ENCODE results near the gene CELF2.

CELF2 gene

GRCh38 chr10:11045487-11045886, 27.8 kb downstream of the CELF2 start:
- no peak overlapping the region for H3K4me3 ChIP-seq (ENCODE audit: low read depth, low read length)
- no peak for DNase-seq (ENCODE audit: low read depth)
- TF ChIP-seq CTCF (IDR thresholded peaks at IDR 0.05; ENCODE audit: low read depth, low read length) (no peak), MAX (IDR thresholded peaks at IDR 0.05; ENCODE audit: low read depth, low read length) (no peak), POLR2A (IDR thresholded peaks at IDR 0.05; ENCODE audit: extremely low read depth, insufficient read length) (no peak), MYC (IDR thresholded peaks at IDR 0.05; ENCODE audit: low read depth, low read length) (no peak)

- no peak for DNase-seq (ENCODE audit: low read depth)
- H3K4me3 ChIP-seq (ENCODE audit: low read depth, low read length): no peak overlapping the region
- TF ChIP-seq POLR2A (IDR thresholded peaks at IDR 0.05; ENCODE audit: extremely low read depth, insufficient read length) (no peak), MAX (IDR thresholded peaks at IDR 0.05; ENCODE audit: low read depth, low read length) (no peak), CTCF (IDR thresholded peaks at IDR 0.05; ENCODE audit: low read depth, low read length) (no peak), MYC (IDR thresholded peaks at IDR 0.05; ENCODE audit: low read depth, low read length) (no peak)
Measured at GRCh38 chr10:11045995-11046775, 28.5 kb downstream of the CELF2 start.

GRCh38 chr10:11046776-11047160, 29.1 kb downstream of the CELF2 start:
- H3K4me3 ChIP-seq (ENCODE audit: low read depth, low read length): no peak overlapping the region
- DNase-seq (ENCODE audit: low read depth): no peak

GRCh38 chr10:11048707-11049278, 31.1 kb downstream of the CELF2 start:
- TF ChIP-seq POLR2A (IDR thresholded peaks at IDR 0.05; ENCODE audit: extremely low read depth, insufficient read length) (no peak), CTCF (IDR thresholded peaks at IDR 0.05; ENCODE audit: low read depth, low read length) (no peak), MAX (IDR thresholded peaks at IDR 0.05; ENCODE audit: low read depth, low read length) (no peak), MYC (IDR thresholded peaks at IDR 0.05; ENCODE audit: low read depth, low read length) (no peak)
- no peak for DNase-seq (ENCODE audit: low read depth)

More at GRCh38 chr10:11046776-11047160, 29.1 kb downstream of the CELF2 start:
- TF ChIP-seq MYC (IDR thresholded peaks at IDR 0.05; ENCODE audit: low read depth, low read length): no peak
- TF ChIP-seq CTCF (IDR thresholded peaks at IDR 0.05; ENCODE audit: low read depth, low read length): no peak
- no peak for TF ChIP-seq POLR2A (IDR thresholded peaks at IDR 0.05; ENCODE audit: extremely low read depth, insufficient read length)
- no peak for TF ChIP-seq MAX (IDR thresholded peaks at IDR 0.05; ENCODE audit: low read depth, low read length)

GRCh38 chr10:11049806-11050205, 32.1 kb downstream of the CELF2 start:
- DNase-seq (ENCODE audit: low read depth): no peak
- H3K4me3 ChIP-seq (ENCODE audit: low read depth, low read length): no peak overlapping the region
- TF ChIP-seq POLR2A (IDR thresholded peaks at IDR 0.05; ENCODE audit: extremely low read depth, insufficient read length): no peak
- no peak for TF ChIP-seq CTCF (IDR thresholded peaks at IDR 0.05; ENCODE audit: low read depth, low read length)
- no peak for TF ChIP-seq MYC (IDR thresholded peaks at IDR 0.05; ENCODE audit: low read depth, low read length)
- TF ChIP-seq MAX (IDR thresholded peaks at IDR 0.05; ENCODE audit: low read depth, low read length): no peak

More at GRCh38 chr10:11048707-11049278, 31.1 kb downstream of the CELF2 start:
- no peak overlapping the region for H3K4me3 ChIP-seq (ENCODE audit: low read depth, low read length)

All from NB4 (cell line).